Osteocyte (in vitro differentiated cells): ENCODE data around the gene STMP1. TPM values are rescaled to one million over a fixed set of nuclear protein-coding genes. Genes with fewer than 3 reads are reported as not detected.

Source experiments
- DNase-seq: peaks from one replicate; pipeline ENCODE4 v3.0.0; 2021; ENCODE audit warnings: mixed read lengths; ENCODE audit not compliant: unreplicated experiment; ENCODE audit errors: extremely low spot score
- H3K27ac Mint-ChIP-seq: one replicate; pipeline ENCODE4 v1.8.0; 2021; ENCODE audit warnings: mild to moderate bottlenecking, mixed read lengths; ENCODE audit not compliant: unreplicated experiment
- H3K27me3 Mint-ChIP-seq: one replicate; pipeline ENCODE4 v1.8.0; 2021; ENCODE audit warnings: mixed read lengths; ENCODE audit not compliant: unreplicated experiment
- H3K36me3 Mint-ChIP-seq: one replicate; pipeline ENCODE4 v1.8.0; 2021; ENCODE audit warnings: mixed read lengths; ENCODE audit not compliant: unreplicated experiment
- H3K4me1 Mint-ChIP-seq: one replicate; pipeline ENCODE4 v1.8.0; 2021; ENCODE audit warnings: mixed read lengths; ENCODE audit not compliant: unreplicated experiment
- H3K4me3 Mint-ChIP-seq: one replicate; pipeline ENCODE4 v1.8.0; 2021; ENCODE audit warnings: mild to moderate bottlenecking, moderate library complexity, mixed read lengths; ENCODE audit not compliant: unreplicated experiment
- H3K9me3 Mint-ChIP-seq: one replicate; pipeline ENCODE4 v1.8.0; 2021; ENCODE audit warnings: mixed read lengths; ENCODE audit not compliant: unreplicated experiment
- long read RNA-seq: library from polyadenylated mRNA; unstranded; transcript quantifications from one replicate; pipeline ENCODE4 v2.0.0, GENCODE V29; 2021
- total RNA-seq: library from RNA; stranded (reverse); gene quantifications from 2 replicates; pipeline ENCODE4 v1.2.1, GENCODE V29; 2021
- TF ChIP-seq, protein P1 (sequence below): fragments of 200-600 bp; sonication (generic); IDR thresholded peaks from 2 replicates; pipeline ENCODE4 v1.5.0; 2021; ENCODE audit warnings: antibody characterized with exemption, mild to moderate bottlenecking, moderate library complexity

STMP1 gene
- total RNA-seq: 45.2 and 45.4 TPM in 2 replicates
- long read RNA-seq, transcript STMP1-202 (3 exons, 2,450 nt): major isoform, 206 of 223 reads
- long read RNA-seq, partial matches to known transcripts: 8 of 223 reads
- long read RNA-seq, other reads (novel, unspliced or antisense): 5 of 223 reads

DNA sequence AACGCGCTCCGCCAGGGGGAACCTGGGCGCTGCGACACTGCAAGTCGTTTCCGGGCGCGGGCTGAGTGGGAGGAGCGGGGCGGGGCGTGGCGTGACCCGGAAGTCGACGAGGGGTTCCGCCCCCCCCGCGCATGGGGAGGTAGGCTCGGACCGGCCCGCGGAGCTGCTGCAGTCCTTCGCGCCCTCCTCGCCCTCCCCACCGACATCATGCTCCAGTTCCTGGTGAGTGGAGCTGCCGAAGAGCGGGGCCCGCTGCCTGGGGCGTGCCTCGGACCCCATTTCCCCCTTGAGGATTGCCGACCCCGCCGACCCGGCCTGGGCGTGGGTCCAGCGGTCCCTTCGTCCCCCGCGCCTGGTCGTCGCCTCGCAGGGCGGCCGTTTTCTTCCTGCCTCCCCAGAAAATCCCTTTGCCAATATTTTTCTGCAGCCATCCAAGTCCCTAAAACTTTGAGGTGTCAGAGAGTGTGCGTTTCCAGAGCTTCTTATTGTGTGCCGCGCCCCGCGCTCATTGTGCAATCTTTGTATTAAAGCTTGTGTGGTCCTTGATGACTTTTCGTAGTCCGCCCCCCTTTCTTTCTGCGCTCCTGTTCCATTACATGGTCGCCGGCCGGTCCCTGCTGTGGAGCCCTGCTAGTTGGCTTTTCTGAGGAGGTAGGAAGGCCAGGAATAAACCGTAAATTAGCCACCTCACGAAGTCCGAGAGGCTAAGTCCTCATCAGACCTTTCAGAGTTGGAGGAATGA lies at the start of gene STMP1:
TSS of gene STMP1 (plus strand) at position 142 of the 742 bp plus-strand sequence.
- TF ChIP-seq, protein P1, sequence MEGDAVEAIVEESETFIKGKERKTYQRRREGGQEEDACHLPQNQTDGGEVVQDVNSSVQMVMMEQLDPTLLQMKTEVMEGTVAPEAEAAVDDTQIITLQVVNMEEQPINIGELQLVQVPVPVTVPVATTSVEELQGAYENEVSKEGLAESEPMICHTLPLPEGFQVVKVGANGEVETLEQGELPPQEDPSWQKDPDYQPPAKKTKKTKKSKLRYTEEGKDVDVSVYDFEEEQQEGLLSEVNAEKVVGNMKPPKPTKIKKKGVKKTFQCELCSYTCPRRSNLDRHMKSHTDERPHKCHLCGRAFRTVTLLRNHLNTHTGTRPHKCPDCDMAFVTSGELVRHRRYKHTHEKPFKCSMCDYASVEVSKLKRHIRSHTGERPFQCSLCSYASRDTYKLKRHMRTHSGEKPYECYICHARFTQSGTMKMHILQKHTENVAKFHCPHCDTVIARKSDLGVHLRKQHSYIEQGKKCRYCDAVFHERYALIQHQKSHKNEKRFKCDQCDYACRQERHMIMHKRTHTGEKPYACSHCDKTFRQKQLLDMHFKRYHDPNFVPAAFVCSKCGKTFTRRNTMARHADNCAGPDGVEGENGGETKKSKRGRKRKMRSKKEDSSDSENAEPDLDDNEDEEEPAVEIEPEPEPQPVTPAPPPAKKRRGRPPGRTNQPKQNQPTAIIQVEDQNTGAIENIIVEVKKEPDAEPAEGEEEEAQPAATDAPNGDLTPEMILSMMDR: peak; percentile 82
- Mint-ChIP-seq H3K36me3 (peaks cover under 1% of the 10 kb centered on the region), H3K9me3 (no peaks in the 10 kb centered on the region), H3K4me1 (peaks cover 33% of the 10 kb centered on the region), H3K27ac (peak within 1 kb of the TSS; percentile 96), H3K27me3 (no peaks in the 10 kb centered on the region), H3K4me3 (peak within 1 kb of the TSS; percentile 97)
- DNase-seq: peak; percentile 99

DNA sequence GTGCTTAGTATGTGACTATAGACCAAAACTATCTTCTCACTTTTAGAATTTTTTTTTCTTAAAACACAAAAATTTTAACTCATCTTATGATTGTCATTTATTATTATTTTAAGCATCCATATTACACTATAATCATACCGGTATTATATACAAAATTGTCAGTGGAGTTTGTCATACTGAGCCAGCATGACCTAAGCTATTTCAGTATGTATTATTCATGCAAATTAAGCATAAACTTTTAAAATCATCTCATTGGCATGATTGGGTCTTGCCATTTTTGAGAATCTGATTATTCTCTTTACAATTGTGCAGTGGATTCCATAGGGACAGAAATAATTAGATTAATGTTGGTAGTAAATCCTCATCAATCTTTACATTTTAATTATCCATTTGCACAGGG lies 46.2 kb upstream of the STMP1 start:
- TF ChIP-seq, protein P1: no peak
- Mint-ChIP-seq H3K27me3 (no peaks in the 10 kb centered on the region), H3K27ac (no peak overlapping the region), H3K36me3 (peaks cover 16% of the 10 kb centered on the region), H3K9me3 (no peaks in the 10 kb centered on the region), H3K4me1 (peaks cover 12% of the 10 kb centered on the region), H3K4me3 (no peak overlapping the region)
- no peak for DNase-seq

DNA sequence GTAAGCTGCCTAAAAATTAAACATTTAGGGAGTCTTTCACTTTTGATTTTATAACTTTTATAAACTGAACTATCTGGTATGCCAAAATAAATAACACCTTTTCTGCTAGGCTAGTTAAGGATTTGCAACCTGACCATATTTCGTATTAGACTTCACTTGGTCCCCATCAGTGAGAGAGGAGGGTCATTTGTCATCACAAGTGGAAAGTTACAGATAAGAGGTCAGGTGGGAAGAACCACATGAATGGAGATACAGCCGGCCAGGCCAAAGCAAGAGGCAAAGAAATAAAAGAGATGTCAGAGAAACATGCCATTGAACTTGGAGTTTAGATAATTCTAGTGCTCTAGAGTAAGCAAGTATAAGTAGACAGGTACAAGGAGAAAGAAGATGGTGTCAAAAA lies 44.5 kb upstream of the STMP1 start:
- Mint-ChIP-seq H3K4me1 (peaks cover 15% of the 10 kb centered on the region), H3K36me3 (peaks cover 16% of the 10 kb centered on the region), H3K27ac (no peak overlapping the region), H3K9me3 (no peaks in the 10 kb centered on the region), H3K4me3 (no peak overlapping the region), H3K27me3 (no peaks in the 10 kb centered on the region)
- DNase-seq: no peak
- TF ChIP-seq, protein P1: no peak

DNA sequence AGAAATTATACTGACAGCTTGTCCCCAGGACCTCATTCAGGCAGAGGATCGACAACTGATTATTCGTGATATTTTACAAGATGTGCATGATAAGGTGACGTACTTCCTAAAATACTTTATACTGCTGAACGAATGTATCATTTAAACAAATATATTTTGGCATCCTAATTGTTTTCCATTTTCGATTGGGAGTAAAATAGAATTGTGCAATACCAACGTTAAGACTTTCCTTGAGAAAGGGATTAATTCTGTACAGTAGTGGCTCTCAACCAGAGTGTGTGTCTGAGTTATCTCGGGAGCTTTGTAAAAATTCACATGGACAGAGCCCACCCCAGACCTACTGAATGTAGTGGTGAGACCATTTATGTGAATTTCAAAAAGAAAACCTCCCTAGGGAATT lies 43.8 kb upstream of the STMP1 start:
- Mint-ChIP-seq H3K4me1 (peaks cover 15% of the 10 kb centered on the region), H3K27me3 (no peaks in the 10 kb centered on the region), H3K4me3 (no peak overlapping the region), H3K27ac (no peak overlapping the region), H3K36me3 (peaks cover 16% of the 10 kb centered on the region), H3K9me3 (no peaks in the 10 kb centered on the region)
- TF ChIP-seq, protein P1: no peak
- DNase-seq: no peak

DNA sequence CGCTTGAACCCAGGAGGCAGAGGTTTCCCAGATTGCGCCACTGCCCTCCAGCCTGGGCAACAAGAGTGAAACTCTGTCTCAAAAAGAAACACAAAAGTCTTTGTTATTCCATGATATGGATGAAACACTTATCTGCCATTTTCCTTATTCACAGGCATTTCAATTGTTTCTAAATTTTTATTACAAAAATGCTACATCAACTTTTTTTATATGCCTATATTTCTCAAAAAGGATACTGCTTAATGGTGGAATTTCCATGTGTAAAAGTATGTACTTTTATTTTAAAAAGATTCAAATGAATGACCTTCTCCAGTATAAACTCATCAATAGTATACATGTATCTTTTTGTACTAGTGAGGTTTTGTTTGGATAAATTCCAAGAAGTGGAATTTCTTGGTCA lies 41.9 kb upstream of the STMP1 start:
- no peak overlapping the region for H3K4me3 Mint-ChIP-seq
- H3K9me3 Mint-ChIP-seq: no peaks in the 10 kb centered on the region
- no peaks in the 10 kb centered on the region for H3K27me3 Mint-ChIP-seq
- TF ChIP-seq, protein P1: no peak
- no peak for DNase-seq
- H3K36me3 Mint-ChIP-seq: peaks cover 25% of the 10 kb centered on the region
- H3K4me1 Mint-ChIP-seq: peaks cover 15% of the 10 kb centered on the region
- H3K27ac Mint-ChIP-seq: peak overlapping the region; percentile 63
